Calu3 (cell line): ENCODE results near the gene CCR5AS.

Source experiments
- BruUV-seq: library from RNA; stranded (reverse); fragments of 400-500 nt; replicated peaks from 2 replicates; lab custom pipeline; 2021; lab: Mats Ljungman, UMichigan
- CTCF ChIA-PET: fragments of 300-600 bp; sonication (Branson Sonifier 250); formaldehyde crosslinking; loops from one replicate; lab custom pipeline; 2022; ENCODE audit warnings: antibody characterized with exemption; lab: Charles Lee
- DNase-seq: peaks from one replicate; pipeline ENCODE4 v3.0.0; 2022
- H3K27ac Mint-ChIP-seq: one replicate; pipeline ENCODE4 v1.8.0; 2022; ENCODE audit warnings: mixed read lengths; ENCODE audit not compliant: unreplicated experiment
- H3K27me3 Mint-ChIP-seq: one replicate; pipeline ENCODE4 v1.8.0; 2022; ENCODE audit warnings: mixed read lengths; ENCODE audit not compliant: unreplicated experiment
- H3K36me3 Mint-ChIP-seq: one replicate; pipeline ENCODE4 v1.8.0; 2022; ENCODE audit warnings: mild to moderate bottlenecking, moderate library complexity, mixed read lengths; ENCODE audit not compliant: insufficient read depth, unreplicated experiment
- H3K4me1 Mint-ChIP-seq: one replicate; pipeline ENCODE4 v1.8.0; 2022; ENCODE audit warnings: mild to moderate bottlenecking, low read depth, mixed read lengths; ENCODE audit not compliant: unreplicated experiment
- H3K4me3 Mint-ChIP-seq: one replicate; pipeline ENCODE4 v1.8.0; 2022; ENCODE audit warnings: mild to moderate bottlenecking, low read depth, moderate library complexity, mixed read lengths; ENCODE audit not compliant: unreplicated experiment
- H3K9me3 Mint-ChIP-seq: one replicate; pipeline ENCODE4 v1.8.0; 2022; ENCODE audit warnings: low read depth, mixed read lengths; ENCODE audit not compliant: unreplicated experiment
- intact Hi-C: fragments of 100-400 bp; cut with micrococcal nuclease; formaldehyde crosslinking; loops from one replicate; pipeline ENCODE4 v1.10.0; 2022; ENCODE audit not compliant: unreplicated experiment
- TF ChIP-seq, protein P1 (sequence below): fragments of 200-600 bp; IDR thresholded peaks from one replicate; pipeline ENCODE4 v1.8.0; 2022; ENCODE audit warnings: antibody characterized with exemption; ENCODE audit not compliant: unreplicated experiment

Gene CCR5AS

GRCh38 chr3:46380471-46381221 lies 26.2 kb downstream of the CCR5AS start:
- intact Hi-C loops, result loop anchor here (10.0 kb wide), 1 partner anchor 54 kb away; no protein-coding TSS in a partner anchor
- peaks cover 39% of the 10 kb centered on the region for H3K27me3 Mint-ChIP-seq
- H3K36me3 Mint-ChIP-seq, result no peaks in the 10 kb centered on the region
- H3K4me3 Mint-ChIP-seq, result no peak overlapping the region
- CTCF ChIA-PET, result no interaction called here
- TF ChIP-seq, protein P1, sequence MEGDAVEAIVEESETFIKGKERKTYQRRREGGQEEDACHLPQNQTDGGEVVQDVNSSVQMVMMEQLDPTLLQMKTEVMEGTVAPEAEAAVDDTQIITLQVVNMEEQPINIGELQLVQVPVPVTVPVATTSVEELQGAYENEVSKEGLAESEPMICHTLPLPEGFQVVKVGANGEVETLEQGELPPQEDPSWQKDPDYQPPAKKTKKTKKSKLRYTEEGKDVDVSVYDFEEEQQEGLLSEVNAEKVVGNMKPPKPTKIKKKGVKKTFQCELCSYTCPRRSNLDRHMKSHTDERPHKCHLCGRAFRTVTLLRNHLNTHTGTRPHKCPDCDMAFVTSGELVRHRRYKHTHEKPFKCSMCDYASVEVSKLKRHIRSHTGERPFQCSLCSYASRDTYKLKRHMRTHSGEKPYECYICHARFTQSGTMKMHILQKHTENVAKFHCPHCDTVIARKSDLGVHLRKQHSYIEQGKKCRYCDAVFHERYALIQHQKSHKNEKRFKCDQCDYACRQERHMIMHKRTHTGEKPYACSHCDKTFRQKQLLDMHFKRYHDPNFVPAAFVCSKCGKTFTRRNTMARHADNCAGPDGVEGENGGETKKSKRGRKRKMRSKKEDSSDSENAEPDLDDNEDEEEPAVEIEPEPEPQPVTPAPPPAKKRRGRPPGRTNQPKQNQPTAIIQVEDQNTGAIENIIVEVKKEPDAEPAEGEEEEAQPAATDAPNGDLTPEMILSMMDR, result no peak
- no peak overlapping the region for H3K27ac Mint-ChIP-seq
- no TSS peak for BruUV-seq
- peaks cover 9% of the 10 kb centered on the region for H3K4me1 Mint-ChIP-seq
- DNase-seq, result no peak
- no peaks in the 10 kb centered on the region for H3K9me3 Mint-ChIP-seq

DNA sequence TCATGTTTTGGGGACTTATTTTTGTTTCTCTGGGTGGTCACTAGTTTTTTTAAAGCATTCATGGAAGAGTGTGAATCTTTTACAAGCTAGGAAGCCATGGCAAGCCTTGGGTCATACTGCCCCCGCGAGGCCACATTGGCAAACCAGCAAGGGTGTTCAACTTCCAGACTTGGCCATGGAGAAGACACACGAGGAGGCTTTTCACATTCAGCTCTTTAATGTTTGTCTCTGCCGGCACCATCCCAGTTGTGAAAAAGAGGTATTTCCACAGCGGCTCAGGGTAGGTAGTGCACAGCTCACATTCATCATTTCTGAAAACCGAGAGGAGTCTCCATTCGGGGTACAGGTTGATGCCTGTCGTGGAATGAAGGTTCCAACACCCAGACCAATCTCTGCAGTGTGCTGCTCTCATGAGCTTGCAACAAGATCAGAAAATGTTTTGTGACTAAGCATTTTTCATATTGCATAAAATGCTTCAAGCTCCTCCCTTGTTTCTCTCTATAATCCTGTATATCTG lies 28.4 kb downstream of the CCR5AS start:
- H3K4me1 Mint-ChIP-seq, result peaks cover 2% of the 10 kb centered on the region
- H3K27me3 Mint-ChIP-seq, result peaks cover 43% of the 10 kb centered on the region
- intact Hi-C loops, result loop anchor here (10.0 kb wide), 1 partner anchor 104 kb away; no protein-coding TSS in a partner anchor
- no peaks in the 10 kb centered on the region for H3K36me3 Mint-ChIP-seq
- TF ChIP-seq, protein P1, result peak; percentile 50
- BruUV-seq, result no TSS peak
- DNase-seq, result peak; percentile 76
- no peak overlapping the region for H3K27ac Mint-ChIP-seq
- H3K4me3 Mint-ChIP-seq, result no peak overlapping the region
- CTCF ChIA-PET, result interaction anchor here (0.7 to 1.4 kb wide), 12 partner anchors 9 to 615 kb away, joined by 3 to 7 read pairs (median 4); partner anchors contain the start of genes CCR1, CCR5AS and CCRL2
- no peaks in the 10 kb centered on the region for H3K9me3 Mint-ChIP-seq

GRCh38 chr3:46375814-46376213 lies 31.1 kb downstream of the CCR5AS start:
- TF ChIP-seq, protein P1, result no peak
- H3K4me3 Mint-ChIP-seq, result no peak overlapping the region
- no peaks in the 10 kb centered on the region for H3K36me3 Mint-ChIP-seq
- CTCF ChIA-PET, result no interaction called here
- peaks cover 59% of the 10 kb centered on the region for H3K27me3 Mint-ChIP-seq
- BruUV-seq, result no TSS peak
- no peak overlapping the region for H3K27ac Mint-ChIP-seq
- no peak for DNase-seq
- intact Hi-C loops, result loop anchor here (10.0 kb wide), 1 partner anchor 101 kb away; no protein-coding TSS in a partner anchor
- H3K4me1 Mint-ChIP-seq, result peaks cover 8% of the 10 kb centered on the region
- no peaks in the 10 kb centered on the region for H3K9me3 Mint-ChIP-seq

DNA sequence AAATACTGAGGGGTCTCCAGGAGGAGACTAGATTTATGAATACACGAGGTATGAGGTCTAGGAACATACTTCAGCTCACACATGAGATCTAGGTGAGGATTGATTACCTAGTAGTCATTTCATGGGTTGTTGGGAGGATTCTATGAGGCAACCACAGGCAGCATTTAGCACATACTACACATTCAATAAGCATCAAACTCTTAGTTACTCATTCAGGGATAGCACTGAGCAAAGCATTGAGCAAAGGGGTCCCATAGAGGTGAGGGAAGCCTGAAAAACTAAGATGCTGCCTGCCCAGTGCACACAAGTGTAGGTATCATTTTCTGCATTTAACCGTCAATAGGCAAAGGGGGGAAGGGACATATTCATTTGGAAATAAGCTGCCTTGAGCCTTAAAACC lies 31.6 kb downstream of the CCR5AS start:
- no peak overlapping the region for H3K27ac Mint-ChIP-seq
- TF ChIP-seq, protein P1, result no peak
- no peak for DNase-seq
- CTCF ChIA-PET, result interaction anchor here (1.2 kb wide), 1 partner anchor 167 kb away, joined by 3 read pairs; the partner anchor contains the start of gene CCR1
- intact Hi-C loops, result loop anchor here (10.0 kb wide), 1 partner anchor 100 kb away; no protein-coding TSS in a partner anchor
- H3K36me3 Mint-ChIP-seq, result no peaks in the 10 kb centered on the region
- no peaks in the 10 kb centered on the region for H3K9me3 Mint-ChIP-seq
- BruUV-seq, result no TSS peak
- peaks cover 65% of the 10 kb centered on the region for H3K27me3 Mint-ChIP-seq
- peaks cover 8% of the 10 kb centered on the region for H3K4me1 Mint-ChIP-seq
- no peak overlapping the region for H3K4me3 Mint-ChIP-seq
